ENCODE measurements around the gene MYH11.

The MYH11 gene

DNA sequence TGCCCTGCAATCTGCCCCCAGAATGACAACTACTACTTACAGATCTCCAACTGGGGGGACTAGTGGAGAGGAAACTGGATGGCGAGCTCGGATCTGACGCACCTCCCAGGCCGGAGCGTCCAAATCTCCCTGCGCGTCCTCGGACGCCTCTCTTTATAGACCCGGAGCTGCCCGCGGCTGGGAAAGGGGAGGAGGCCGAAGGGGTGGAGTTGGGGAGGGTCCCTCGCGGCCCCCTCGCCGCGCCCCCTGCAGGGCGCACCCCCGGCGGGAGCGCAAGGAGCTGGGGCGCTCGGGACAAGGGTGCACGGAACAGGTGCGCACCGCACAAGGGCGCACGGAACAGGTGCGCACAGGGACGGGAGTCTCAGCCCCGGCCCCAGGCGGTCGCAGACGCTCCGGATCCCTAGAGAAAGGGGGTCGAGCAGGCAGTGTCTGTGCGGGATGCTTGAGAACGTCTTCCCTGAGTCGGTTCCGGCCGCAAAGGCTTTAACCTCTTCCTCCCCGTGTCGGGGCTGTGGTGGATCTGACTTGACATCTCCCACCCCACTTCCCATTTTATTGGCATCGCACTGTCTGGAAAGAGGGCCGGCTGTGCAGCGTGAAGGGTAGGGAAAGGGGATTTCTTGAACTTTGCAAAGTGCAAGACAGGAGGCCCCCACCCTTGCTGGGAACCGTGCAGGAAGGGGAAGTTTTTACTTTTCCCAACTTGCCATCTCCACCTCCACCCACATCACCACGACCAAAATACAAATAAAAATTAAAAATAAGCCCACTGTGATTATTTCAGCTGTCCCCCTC is at the start of gene MYH11:
Gene MYH11 (minus strand): TSS at position 128 of the 798 bp plus-strand sequence. CDS start 18,776 bp downstream, outside the sequence.
- no peak for DNase-seq (ENCODE audit: low read depth, low spot score)

- DNase-seq (ENCODE audit: low read depth, low spot score), result no peak
Observed at GRCh38 chr16:15906439-15906838, 49.6 kb upstream of the MYH11 start.

DNA sequence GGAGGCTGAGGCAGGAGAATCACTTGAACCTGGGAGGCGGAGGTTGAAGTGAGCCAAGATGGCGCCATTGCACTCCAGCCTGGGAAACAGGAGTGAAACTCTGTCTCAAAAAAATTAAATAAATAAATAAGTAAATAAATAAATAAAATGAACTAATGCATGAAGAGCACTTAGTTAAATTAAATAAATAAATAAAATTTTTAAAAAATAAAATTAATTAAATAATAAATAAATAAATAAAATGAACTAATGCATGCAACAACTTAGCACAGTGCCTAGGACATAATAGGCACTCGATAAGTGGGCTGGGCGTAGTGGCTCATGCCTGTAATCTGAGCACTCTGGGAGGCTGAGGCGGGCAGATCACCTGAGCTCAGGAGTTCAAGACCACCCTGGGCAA is 47.1 kb upstream of the MYH11 start:
- DNase-seq (ENCODE audit: low read depth, low spot score), result no peak

DNA sequence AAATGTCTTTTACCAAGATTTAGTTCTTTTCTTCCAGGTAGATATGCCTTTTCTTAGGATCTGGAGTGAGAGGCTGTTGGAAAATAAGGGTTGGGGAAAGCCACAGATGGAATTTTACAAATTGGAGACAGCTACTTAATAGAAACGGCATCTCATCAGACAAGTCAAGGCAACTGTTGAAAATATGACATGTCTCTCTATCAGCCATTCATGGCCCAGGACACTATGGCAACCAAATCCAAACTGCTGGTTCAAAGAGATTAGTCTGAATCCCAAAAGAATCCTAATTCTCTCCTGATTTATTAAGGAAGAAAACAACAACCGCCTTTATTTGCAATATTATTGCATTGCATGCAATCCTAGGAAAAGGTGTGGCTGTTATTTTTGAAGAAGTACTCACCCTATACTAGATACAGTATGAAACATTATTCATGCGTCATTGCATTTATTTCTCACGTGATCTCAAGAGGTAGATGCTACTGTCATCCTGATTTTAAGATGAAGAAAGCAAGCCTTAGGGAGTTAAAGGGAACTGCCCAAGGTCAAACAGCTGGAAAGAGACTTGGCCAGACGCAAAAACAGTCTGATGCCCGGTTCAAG is 44.2 kb upstream of the MYH11 start:
- DNase-seq (ENCODE audit: low read depth, low spot score), result no peak

DNA sequence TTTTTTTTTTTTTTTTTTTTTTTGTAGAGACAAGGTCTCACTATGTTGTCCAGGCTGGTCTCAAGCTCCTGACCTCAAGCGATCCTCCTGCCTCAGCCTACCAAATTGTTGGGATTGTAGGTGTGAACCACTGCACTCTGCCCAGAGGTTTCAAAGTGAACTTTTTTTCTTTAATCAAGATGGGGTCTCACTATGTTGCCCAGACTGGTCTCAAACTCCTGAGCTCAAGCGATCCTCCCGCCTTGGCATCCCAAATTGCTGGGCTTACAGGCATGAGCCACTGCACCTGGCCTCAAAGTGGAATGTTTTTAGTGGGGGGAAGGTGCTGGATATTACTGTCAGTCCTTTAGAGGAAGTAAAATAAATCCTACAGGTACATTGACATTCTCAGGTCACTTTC is 43.5 kb upstream of the MYH11 start:
- DNase-seq (ENCODE audit: low read depth, low spot score), result no peak

DNA sequence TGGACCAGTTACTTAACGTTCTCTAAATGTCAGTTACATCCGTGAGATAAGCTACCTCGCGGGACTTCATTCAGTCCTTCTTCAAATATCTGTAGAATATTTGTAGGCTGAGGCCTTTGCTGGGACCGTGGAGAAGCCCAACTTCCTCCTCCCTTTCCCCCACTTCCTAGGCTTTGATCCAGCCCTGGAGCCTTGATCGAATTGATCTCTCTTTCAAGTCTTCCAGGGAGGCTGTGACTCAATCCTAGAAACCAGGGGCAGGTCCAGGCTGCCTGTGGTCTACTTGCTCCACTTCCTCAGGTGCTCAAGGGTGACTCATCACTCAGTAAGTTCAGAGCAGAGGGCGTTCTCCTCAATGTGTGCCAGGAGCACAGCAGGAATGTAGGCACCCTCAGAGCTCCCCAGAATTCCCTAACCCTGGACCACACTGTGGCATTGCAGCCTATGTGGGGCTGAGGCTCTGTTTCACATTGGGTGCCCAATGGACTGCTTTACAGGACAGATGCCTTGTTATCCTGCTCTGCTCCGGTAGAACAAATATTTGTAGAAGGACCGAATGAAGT is 42.8 kb upstream of the MYH11 start:
- DNase-seq (ENCODE audit: low read depth, low spot score), result no peak

DNA sequence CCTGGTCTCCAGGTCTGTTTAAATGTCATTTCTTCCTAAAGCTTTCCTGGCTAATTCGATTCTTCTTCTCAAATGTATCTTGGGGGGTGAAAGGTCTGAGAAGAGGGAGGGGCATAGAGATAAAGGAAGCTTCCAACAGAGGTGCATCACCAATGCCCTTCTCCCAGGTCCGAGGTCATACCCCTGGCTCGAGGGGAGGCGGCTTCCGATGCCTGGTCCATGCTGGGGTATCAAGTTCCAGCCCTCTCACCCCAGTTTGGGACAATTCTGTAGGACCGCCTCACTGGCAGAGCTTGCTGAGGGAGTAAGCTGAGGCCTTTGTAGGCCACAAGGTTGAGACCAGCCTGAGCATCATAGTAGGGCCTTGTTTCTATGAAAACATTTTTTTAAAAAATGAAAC is 41.8 kb upstream of the MYH11 start:
- no peak for DNase-seq (ENCODE audit: low read depth, low spot score)

DNA sequence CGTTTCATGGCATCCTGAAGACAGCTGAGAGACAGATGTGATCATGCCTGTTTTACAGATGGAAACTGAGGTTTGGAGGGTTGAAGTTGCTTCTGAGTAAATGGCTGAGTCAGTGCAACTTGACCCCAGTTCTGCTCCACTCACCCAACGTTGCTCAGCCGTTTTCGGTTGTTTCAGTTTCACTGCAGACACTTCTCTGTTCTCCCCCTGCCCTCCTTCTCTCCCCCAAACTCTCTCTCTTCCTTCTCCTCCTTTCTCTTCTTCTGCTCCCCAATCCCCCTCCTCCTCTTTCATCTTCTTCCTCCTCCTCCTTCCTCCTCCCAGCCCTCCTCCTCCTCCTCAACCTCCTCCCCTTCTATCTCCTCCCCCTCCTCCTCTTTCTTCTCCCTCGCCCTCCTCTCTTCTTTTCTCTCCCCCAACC is 41.0 kb upstream of the MYH11 start:
- DNase-seq (ENCODE audit: low read depth, low spot score), result no peak

DNA sequence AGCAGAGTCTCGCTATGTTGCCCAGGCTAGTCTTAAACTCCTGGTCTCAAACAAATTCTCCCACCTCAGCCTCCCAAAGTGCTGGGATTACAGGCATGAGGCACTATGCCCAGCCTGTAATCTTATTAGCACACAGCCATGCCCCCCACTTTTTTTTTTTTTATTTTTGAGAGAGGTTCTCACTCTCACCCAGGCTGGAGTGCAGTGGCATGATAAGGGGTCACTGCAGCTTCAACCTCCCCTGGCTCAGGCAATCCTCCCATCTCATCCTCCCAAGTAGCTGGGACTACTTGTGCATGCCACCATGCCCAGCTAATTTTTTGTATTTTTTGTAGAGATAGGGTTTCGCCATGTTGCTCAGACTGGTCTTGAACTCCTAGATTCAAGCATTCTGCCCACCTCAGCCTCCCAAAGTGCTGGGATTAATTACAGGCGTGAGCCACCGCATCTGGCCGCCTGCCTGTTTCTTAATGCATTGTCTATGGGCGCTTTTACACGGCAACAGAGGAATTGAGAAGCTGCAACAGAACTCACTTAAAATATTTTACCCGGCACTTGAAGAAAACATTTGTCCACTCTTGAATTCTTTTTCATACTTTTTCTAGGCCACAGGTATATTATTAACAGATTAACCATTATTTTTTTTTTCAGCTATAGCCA is 40.4 kb upstream of the MYH11 start:
- no peak for DNase-seq (ENCODE audit: low read depth, low spot score)

GRCh38 chr16:15894571-15895374 is 37.9 kb upstream of the MYH11 start:
- DNase-seq (ENCODE audit: low read depth, low spot score), result no peak

DNA sequence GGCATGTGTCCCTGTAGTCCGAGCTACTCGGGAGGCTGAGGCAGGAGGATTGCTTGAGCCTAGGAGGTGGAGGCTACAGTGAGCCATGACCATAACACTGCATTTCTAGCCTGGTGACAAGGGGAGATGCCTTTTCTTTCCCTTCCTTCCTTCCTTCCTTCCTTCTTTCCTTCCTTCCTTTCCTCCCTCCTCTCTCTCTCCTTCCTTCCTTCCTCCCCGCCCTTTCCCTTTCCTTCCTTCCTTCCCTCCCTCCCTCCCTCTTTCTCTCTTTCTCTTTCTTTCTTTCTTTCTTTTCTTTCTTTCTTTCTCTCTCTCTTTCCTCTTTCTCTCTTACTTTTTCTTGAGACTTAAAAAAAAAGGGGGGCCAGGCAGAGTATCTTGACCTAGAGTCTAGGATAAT is 34.7 kb upstream of the MYH11 start:
- DNase-seq (ENCODE audit: low read depth, low spot score), result no peak

DNA sequence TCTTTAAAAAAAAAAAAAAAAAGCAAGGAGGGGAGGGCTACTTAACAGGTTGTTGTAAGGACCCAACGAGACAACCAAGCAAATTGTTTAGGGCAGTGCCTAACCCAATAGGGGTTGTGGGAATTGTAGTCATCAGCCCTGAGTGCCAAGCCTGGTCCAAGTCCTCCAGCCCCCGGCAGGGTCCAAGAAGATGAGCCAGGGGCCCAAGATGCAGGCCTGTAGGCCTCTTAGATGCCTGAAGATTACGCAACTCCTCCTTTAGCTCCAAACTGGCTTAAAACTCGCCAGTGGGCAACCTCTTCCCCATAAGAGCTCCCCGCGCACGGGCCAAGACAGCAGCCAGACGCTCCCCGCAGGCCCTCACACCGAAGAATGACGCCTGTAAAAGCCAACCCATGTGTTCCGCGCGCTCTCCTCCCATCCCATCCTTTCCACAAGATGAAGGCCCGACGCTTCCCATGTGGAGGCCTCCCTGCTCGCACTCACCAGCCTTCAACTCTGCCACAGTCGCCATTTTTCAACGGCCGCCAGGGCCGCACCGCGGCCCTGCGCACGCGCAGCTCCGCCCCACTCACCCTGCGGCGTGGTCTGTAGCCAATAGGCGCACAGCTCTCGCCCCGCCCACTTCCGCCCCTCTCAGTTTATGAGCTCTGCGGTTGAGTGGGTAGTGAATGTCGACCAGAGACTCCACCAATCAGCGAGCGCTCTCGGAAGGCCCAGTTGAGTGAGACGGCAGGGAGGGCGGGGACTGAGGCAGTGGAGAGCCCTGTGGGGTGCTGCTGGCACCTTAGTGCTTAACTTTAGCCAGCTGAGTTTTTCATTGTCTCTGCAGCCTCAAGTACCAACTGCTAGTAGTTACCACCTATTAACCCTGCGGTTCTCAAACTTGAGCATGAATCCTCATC is 31.5 kb upstream of the MYH11 start, which contains the start of gene CEP20:
Gene CEP20 (minus strand): TSS at position 532 of the 905 bp plus-strand sequence. CDS start 18 bp downstream, at position 514.
- peak; percentile 99 for DNase-seq (ENCODE audit: low read depth, low spot score)

GRCh38 chr16:15887283-15887682 is 30.5 kb upstream of the MYH11 start:
- no peak for DNase-seq (ENCODE audit: low read depth, low spot score)

DNA sequence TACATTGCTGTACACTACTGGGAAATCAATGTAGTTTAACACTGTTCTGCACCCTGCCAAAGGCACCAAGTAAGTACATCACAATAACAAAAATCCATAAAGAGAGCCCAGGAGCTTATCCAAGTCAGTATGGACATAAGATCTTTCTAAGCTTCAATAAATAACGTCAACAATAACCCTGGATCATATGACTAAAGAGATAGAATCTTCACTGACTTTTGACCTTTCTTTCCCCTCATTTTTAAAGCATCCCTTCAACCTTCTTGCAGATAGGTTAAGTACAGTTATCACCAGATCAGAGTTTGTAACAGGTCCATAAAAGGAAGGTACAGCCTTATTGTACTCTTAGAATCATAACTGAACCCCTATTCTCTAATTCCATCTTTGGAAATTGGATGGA is 29.2 kb upstream of the MYH11 start:
- no peak for DNase-seq (ENCODE audit: low read depth, low spot score)

- DNase-seq (ENCODE audit: low read depth, low spot score), result no peak
Observed at GRCh38 chr16:15885560-15886001, 28.8 kb upstream of the MYH11 start.

DNA sequence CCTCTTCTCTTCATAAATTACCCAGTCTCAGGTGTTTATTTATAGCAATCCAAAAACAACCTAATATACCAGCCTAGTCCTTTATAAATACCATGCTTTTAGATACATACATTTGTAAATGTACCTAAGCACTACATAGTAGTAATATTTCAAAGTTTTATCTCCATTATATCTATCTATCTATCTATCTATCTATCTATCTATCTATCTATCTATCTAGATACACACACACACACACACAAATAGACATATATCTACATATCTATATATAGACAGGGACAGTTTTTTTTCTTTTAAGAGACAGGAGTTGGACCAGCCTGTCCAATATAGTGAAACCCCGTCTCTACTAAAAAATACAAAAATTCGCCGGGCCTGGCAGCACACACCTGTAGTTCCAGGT is 25.7 kb upstream of the MYH11 start:
- no peak for DNase-seq (ENCODE audit: low read depth, low spot score)

- DNase-seq (ENCODE audit: low read depth, low spot score), result no peak
Observed at GRCh38 chr16:15881794-15882379, 25.1 kb upstream of the MYH11 start.

DNA sequence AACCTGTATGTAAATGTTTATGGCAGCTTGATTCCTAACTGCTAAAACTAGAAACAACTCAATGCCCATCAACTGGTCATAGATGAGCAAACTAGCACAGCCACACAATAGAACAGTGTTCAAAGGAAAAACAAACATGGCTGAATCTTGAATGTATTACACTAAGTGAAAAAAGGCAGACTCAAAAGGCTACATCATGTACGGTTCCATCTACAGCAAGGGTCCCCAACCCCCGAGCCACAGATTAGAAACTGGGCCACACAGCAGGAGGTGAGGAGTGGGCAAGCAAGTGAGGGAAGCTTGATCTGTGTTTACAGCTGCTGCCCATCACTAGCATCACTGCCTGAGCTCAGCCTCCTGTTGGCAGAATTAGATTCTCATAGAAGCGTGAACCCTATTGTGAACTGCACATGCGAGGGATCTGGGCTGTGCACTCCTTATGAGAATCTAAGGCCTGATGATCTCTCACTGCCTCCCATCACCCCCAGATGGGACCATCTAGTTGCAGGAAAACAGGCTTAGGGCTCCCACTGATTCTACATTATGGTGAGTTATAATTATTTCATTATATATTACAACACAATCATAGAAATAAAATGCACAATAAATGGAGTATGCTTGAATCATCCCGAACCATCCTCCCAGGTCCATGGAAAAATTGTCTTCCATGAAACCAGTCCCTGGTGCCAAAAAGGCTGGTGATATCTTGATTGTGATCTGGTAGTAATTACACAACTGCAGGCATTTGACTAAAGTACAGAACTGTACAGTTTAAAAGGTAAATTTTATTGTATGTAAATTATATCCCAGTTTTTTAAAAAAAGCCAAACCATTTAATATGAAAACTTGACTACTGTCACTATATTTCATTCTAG is 23.8 kb upstream of the MYH11 start:
- DNase-seq (ENCODE audit: low read depth, low spot score), result no peak

DNA sequence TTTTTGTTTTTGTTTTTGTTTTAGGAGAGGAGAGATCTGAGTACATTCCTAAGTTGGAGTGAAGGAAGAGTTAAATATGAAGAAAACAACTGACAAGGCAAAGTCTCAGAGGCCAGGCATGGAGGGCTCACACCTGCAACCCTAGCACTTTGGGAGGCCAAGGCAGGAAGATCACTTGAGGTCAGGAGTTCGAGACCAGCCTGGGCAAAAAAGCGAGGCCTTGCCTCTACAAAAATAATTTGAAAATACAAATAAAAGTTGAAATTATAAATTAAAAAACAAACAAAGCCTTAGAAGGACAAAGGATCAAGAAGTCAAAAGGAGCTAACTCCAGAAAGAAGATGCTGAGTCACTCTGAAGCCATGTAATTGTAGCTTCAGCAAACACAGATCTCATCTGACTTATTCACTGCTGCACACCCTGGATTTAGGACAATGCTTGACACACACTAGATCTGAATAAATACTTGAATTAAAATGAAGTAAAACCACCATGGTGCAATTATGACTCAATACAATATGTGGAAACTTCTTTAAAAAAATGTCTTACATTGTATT is 22.5 kb upstream of the MYH11 start:
- DNase-seq (ENCODE audit: low read depth, low spot score), result no peak
